GM12874 (cell line): ENCODE measurements around the gene SFXN4.
A peak's percentile ranks its signal among the peaks of the same experiment; 100 is the strongest.

ENCODE experiments used
- TF ChIP-seq, protein P1 (sequence below): IDR thresholded peaks from 2 replicates; pipeline ENCODE4 v1.5.1; 2011; ENCODE audit warnings: low read depth, mild to moderate bottlenecking, control low read depth, low read length, moderate library complexity; ENCODE audit not compliant: insufficient read depth

The SFXN4 gene

DNA sequence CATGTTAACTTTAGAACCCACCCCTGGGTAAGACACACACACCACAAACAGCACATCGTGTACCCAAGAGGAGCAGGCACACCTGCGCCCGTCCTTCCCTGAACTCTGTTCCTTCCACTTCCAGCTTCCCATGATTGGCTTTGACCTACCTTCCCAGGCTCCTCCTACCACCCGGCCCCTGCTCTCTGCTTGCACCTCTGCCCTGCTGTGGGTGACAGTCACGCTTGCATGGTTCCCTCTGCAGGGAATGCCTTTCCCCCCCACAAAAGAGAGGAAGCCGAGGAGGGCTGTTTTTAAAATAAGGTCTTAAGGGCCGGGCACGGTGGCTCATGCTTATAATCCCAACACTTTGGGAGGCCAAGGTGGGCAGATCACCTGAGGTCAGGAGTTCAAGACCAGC is 16.4 kb downstream of the SFXN4 start:
- TF ChIP-seq, protein P1, sequence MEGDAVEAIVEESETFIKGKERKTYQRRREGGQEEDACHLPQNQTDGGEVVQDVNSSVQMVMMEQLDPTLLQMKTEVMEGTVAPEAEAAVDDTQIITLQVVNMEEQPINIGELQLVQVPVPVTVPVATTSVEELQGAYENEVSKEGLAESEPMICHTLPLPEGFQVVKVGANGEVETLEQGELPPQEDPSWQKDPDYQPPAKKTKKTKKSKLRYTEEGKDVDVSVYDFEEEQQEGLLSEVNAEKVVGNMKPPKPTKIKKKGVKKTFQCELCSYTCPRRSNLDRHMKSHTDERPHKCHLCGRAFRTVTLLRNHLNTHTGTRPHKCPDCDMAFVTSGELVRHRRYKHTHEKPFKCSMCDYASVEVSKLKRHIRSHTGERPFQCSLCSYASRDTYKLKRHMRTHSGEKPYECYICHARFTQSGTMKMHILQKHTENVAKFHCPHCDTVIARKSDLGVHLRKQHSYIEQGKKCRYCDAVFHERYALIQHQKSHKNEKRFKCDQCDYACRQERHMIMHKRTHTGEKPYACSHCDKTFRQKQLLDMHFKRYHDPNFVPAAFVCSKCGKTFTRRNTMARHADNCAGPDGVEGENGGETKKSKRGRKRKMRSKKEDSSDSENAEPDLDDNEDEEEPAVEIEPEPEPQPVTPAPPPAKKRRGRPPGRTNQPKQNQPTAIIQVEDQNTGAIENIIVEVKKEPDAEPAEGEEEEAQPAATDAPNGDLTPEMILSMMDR = no peak

DNA sequence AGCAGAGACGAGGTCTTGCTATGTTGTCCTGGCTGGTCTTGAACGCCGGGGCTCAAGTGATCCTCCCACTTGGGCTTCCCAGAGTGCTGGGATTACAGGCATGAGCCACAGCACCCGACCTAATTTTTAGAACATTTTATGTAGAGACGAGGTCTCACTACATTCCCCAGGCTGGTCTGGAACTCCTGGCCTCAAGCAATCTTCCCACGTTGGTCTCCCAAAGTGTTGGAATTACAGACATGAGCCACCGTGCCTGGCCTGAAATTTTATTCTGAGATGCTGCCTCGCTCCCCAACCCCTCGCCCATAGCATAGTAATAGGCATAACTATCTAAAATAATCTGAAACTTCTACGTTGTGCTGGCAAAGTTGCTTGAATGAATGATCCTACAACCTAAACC is 21.9 kb downstream of the SFXN4 start:
- TF ChIP-seq, protein P1 = no peak

DNA sequence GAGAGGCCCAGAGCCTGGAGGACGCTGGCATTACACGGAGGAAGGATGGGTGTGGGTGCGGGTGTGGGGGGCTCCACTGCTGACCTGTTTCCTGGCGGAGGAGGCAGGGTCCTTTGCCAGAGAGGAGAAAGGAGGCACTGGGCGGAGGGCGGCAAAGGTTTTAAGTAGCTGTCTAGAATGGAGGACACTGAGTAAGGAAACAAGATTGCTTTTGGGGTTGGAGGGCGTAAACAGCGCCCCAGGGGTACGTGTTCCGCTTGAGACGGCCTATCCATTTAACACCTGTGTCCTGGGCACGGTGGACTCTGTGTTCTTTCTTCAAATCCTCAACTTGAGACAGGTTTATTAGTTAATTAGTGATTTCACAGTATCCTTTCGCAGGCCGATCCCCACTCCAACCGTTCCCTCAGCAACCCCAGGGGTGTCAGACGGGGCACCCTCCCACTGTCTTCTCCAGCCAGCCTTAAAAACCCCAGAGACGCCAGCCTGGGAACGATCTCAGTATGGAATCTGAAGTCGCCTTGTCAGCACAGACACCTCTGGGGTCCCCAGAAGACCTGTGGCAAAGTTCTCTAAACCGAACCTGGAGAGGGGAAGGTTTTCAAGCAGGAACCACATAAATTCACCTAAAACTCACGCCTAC is 24.8 kb downstream of the SFXN4 start:
- TF ChIP-seq, protein P1 = no peak

DNA sequence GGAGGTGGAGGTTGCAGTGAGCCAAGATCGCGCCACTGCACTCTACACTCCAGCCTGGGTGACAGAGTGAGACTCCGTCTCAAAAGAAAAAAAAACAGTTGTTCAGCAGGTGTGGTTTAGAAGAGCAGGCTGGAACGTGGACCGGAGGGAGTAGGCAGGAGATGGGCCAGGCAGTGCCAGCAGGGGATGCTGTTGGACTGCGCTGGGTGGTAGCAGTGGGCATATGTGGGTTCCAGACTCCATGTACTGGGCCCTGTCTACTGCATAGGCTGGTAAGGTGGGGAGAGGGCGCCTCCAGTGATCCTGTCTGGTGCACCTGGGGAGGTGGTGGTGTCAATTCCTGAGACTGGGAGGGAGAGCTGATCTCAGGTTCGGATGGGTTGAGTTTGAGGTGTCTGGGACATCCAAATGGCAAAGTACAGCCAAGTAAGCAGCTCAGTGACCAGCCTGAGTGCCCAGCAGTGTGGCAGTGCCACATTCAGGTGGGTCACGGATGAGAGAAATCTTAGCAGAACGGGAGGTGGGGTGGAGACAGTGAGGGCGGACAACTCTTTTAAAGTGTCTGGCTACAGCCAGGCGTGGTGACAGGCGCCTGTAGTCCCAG is 25.9 kb downstream of the SFXN4 start:
- TF ChIP-seq, protein P1 = peak; percentile 72

DNA sequence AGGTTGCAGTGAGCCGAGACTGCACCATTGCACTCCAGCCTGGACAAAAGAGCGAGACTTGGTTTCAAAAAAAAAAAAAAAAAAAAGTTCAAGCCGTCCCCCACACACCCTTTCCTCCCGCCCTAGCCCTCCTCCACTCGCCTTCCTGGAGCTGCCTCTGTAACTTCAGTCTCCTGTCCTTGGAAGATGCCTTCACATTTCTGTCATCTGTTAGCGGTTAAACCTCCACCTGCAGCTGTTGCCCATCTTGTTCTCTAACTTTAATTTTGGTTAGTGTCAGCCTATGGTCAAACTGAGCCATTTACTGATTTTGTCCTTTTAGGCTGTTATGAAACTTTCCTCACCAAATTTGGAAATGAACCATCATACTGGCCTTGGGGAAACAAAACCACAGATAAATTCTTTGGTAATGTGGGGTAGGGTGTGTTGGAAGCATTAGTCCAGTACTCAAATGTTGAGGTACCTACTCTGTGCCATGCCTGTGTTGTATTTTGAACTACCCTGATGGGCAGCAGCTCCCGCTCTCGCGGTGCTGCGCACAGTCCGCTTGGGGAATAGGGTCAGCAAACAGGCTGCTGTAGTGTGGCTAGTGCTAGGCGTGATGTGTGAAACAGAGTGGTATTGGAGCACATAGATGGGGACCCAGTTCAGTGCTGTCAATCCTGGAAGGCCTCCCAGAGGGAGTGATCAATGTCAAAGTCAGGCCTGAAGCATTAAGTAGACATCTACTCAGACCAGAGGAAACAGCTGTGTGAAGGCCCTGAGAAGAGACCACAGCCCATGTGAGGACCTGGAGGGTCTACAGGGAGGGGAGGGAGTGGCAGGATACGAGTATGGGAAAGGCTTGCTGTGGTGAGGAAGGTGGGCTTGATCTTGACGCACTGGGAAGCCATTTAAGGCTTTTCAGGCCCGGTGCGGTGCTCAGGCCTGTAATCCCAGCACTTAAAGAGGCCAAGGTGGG is 26.9 kb downstream of the SFXN4 start:
- TF ChIP-seq, protein P1 = no peak

DNA sequence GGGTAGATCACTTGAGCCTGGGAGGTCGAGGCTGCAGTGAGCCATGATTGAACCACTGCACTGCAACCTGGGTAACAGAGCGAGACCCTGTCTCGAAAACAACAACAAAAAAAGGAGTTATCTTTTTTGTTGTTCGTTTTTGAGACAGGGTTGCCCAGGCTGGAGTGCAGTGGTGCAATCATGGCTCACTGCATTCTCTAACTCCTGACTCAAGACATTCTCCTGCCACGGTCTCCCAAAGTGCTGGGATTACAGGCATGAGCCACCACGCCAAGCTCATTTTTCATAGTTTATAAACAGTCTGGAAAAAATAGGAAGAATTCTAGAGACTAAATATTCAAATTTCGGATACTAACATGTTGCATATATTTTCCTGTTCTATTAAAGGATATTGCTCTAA is 29.4 kb downstream of the SFXN4 start:
- TF ChIP-seq, protein P1 = no peak

DNA sequence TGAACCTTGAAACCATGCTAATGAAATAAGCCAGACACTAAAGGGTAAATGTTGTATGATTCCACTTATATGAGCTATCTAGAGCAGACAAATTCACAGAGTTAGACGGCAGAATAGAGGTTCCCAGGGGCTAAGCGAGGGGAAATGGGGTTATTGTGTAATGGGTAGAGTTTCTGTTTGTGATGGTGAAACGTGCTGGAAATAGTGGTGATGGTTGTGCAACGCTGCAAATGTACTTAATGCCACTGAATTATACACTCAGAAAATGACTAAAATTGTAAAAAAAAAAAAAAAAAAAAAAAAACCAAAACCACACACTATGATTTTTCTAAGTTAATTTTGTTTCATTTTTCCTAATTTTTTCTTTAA is 30.0 kb downstream of the SFXN4 start:
- TF ChIP-seq, protein P1 = no peak
